HEK293 (cell line): Measurements from ENCODE around the gene SECTM1.
A peak's percentile ranks its signal among the peaks of the same experiment; 100 is the strongest.

Experiments
- CTCF ChIA-PET: fragments of 350-600 bp; formaldehyde crosslinking; extraction: SDS; loops from one replicate; lab custom pipeline; 2021; ENCODE audit warnings: antibody characterized with exemption; lab: Yijun Ruan, JAX
- POLR2A ChIA-PET: fragments of 300-600 bp; formaldehyde crosslinking; extraction: SDS; loops from one replicate; lab custom pipeline; 2020; ENCODE audit warnings: antibody characterized with exemption, inconsistent platforms; lab: Yijun Ruan, JAX
- H3K27ac ChIP-seq: fragments of 200-500 bp; sonication (Bioruptor generic); 2 replicates; pipeline ENCODE4 v1.5.1; 2014; ENCODE audit warnings: low read depth, low read length, control low read depth, inconsistent platforms; ENCODE audit errors: extremely low read depth
- H3K36me3 ChIP-seq, 2 experiments: fragments of 200-500 bp in 1 of 2; sonication (Bioruptor generic) in 1 of 2; 1 replicate in 1 of 2; 2 replicates in 1 of 2; pipeline ENCODE4 v1.5.1; 2014 to 2017; ENCODE audit warnings: inconsistent platforms in 2 of 2, low read length in 2 of 2; ENCODE audit not compliant: control insufficient read depth in 2 of 2, insufficient read depth in 1 of 2
- H3K4me1 ChIP-seq: fragments of 200-500 bp; sonication (Bioruptor generic); 2 replicates; pipeline ENCODE4 v1.5.1; 2014; ENCODE audit warnings: mild to moderate bottlenecking, low read length, inconsistent platforms; ENCODE audit not compliant: control insufficient read depth, insufficient read depth
- H3K4me3 ChIP-seq: 2 replicates; pipeline ENCODE4 v1.5.1; 2011; ENCODE audit warnings: low read depth, mild to moderate bottlenecking, control low read depth, low read length, moderate library complexity
- H3K9me3 ChIP-seq: fragments of 200-500 bp; sonication (Bioruptor generic); 2 replicates; pipeline ENCODE4 v1.5.1; 2014; ENCODE audit warnings: low read depth, low read length, inconsistent platforms; ENCODE audit not compliant: control insufficient read depth, insufficient read depth
- EGR2 ChIP-seq: fragments of 450-650 bp; formaldehyde crosslinking; IDR thresholded peaks from 2 replicates; pipeline ENCODE4 v1.5.1; 2016; ENCODE audit warnings: low read depth, missing biosample characterization, missing genetic modification characterization
- FEZF1 ChIP-seq: fragments of 450-650 bp; formaldehyde crosslinking; IDR thresholded peaks from 2 replicates; pipeline ENCODE4 v1.5.1; 2016; ENCODE audit warnings: missing biosample characterization, missing genetic modification characterization
- KLF1 ChIP-seq: fragments of 450-650 bp; formaldehyde crosslinking; IDR thresholded peaks from 2 replicates; pipeline ENCODE4 v1.5.1; 2016; ENCODE audit warnings: missing biosample characterization, missing genetic modification characterization
- KLF9 ChIP-seq: fragments of 450-650 bp; formaldehyde crosslinking; IDR thresholded peaks from 2 replicates; pipeline ENCODE4 v1.5.1; 2016; ENCODE audit warnings: missing biosample characterization, missing genetic modification characterization, low read depth
- OSR2 ChIP-seq: fragments of 450-650 bp; formaldehyde crosslinking; IDR thresholded peaks from 2 replicates; pipeline ENCODE4 v1.5.1; 2016; ENCODE audit warnings: missing biosample characterization, missing genetic modification characterization
- SCRT1 ChIP-seq: fragments of 450-650 bp; formaldehyde crosslinking; IDR thresholded peaks from 2 replicates; pipeline ENCODE4 v1.5.1; 2016; ENCODE audit warnings: missing biosample characterization, missing genetic modification characterization, borderline replicate concordance
- SP7 ChIP-seq: fragments of 450-650 bp; formaldehyde crosslinking; IDR thresholded peaks from 2 replicates; pipeline ENCODE4 v1.5.1; 2016; ENCODE audit warnings: missing biosample characterization, missing genetic modification characterization
- TRIM28 ChIP-seq: IDR thresholded peaks from 2 replicates; pipeline ENCODE4 v1.6.1; 2011; ENCODE audit warnings: low read length, control low read depth, borderline replicate concordance
- YY2 ChIP-seq: fragments of 450-650 bp; formaldehyde crosslinking; IDR thresholded peaks from 2 replicates; pipeline ENCODE4 v1.5.1; 2016; ENCODE audit warnings: missing biosample characterization, missing genetic modification characterization
- ZBTB7A ChIP-seq: fragments of 450-650 bp; formaldehyde crosslinking; IDR thresholded peaks from 2 replicates; pipeline ENCODE4 v1.5.1; 2016; ENCODE audit warnings: low read depth, missing biosample characterization, missing genetic modification characterization
- ZFHX2 ChIP-seq: fragments of 450-650 bp; formaldehyde crosslinking; conservative IDR thresholded peaks from 2 replicates; pipeline ENCODE4 v1.5.1; 2016; ENCODE audit warnings: missing biosample characterization, missing genetic modification characterization
- ZIC2 ChIP-seq: fragments of 450-650 bp; formaldehyde crosslinking; IDR thresholded peaks from 2 replicates; pipeline ENCODE4 v1.5.1; 2016; ENCODE audit warnings: missing biosample characterization, missing genetic modification characterization
- ZNF169 ChIP-seq: fragments of 450-650 bp; formaldehyde crosslinking; IDR thresholded peaks from 2 replicates; pipeline ENCODE4 v1.5.1; 2016; ENCODE audit warnings: missing biosample characterization, missing genetic modification characterization
- ZNF184 ChIP-seq: fragments of 450-650 bp; IDR thresholded peaks from 2 replicates; pipeline ENCODE4 v1.5.1; 2018; ENCODE audit warnings: missing biosample characterization, mild to moderate bottlenecking, missing genetic modification characterization
- ZNF24 ChIP-seq: fragments of 450-650 bp; formaldehyde crosslinking; IDR thresholded peaks from 2 replicates; pipeline ENCODE4 v1.5.1; 2016; ENCODE audit warnings: missing biosample characterization, missing genetic modification characterization
- ZNF48 ChIP-seq: fragments of 450-650 bp; formaldehyde crosslinking; IDR thresholded peaks from 2 replicates; pipeline ENCODE4 v1.5.1; 2016; ENCODE audit warnings: missing biosample characterization, missing genetic modification characterization
- ZNF501 ChIP-seq: fragments of 450-650 bp; formaldehyde crosslinking; IDR thresholded peaks from 2 replicates; pipeline ENCODE4 v1.5.1; 2016; ENCODE audit warnings: missing biosample characterization, missing genetic modification characterization
- ZNF76 ChIP-seq: fragments of 450-650 bp; formaldehyde crosslinking; IDR thresholded peaks from 2 replicates; pipeline ENCODE4; 2016; ENCODE audit warnings: low read depth, missing biosample characterization, missing genetic modification characterization, borderline replicate concordance
- ZNF837 ChIP-seq: fragments of 450-650 bp; formaldehyde crosslinking; IDR thresholded peaks from 2 replicates; pipeline ENCODE4 v1.5.1; 2016; ENCODE audit warnings: missing biosample characterization, missing genetic modification characterization
- TF ChIP-seq, protein P1 (sequence below): fragments of 450-650 bp; formaldehyde crosslinking; IDR thresholded peaks from 2 replicates; pipeline ENCODE4 v1.5.1; 2016; ENCODE audit warnings: missing biosample characterization, missing genetic modification characterization
- TF ChIP-seq, protein P2 (sequence below): fragments of 450-650 bp; formaldehyde crosslinking; IDR thresholded peaks from 2 replicates; pipeline ENCODE4 v1.5.1; 2016; ENCODE audit warnings: missing biosample characterization, missing genetic modification characterization
- TF ChIP-seq, protein P3 (sequence below): fragments of 450-650 bp; formaldehyde crosslinking; IDR thresholded peaks from 2 replicates; pipeline ENCODE4 v1.5.1; 2017; ENCODE audit warnings: missing biosample characterization, mild to moderate bottlenecking, missing genetic modification characterization, moderate library complexity
- TF ChIP-seq, protein P4 (sequence below): fragments of 450-650 bp; formaldehyde crosslinking; IDR thresholded peaks from 2 replicates; pipeline ENCODE4 v1.5.1; 2016; ENCODE audit warnings: missing biosample characterization, missing genetic modification characterization

Gene SECTM1

DNA sequence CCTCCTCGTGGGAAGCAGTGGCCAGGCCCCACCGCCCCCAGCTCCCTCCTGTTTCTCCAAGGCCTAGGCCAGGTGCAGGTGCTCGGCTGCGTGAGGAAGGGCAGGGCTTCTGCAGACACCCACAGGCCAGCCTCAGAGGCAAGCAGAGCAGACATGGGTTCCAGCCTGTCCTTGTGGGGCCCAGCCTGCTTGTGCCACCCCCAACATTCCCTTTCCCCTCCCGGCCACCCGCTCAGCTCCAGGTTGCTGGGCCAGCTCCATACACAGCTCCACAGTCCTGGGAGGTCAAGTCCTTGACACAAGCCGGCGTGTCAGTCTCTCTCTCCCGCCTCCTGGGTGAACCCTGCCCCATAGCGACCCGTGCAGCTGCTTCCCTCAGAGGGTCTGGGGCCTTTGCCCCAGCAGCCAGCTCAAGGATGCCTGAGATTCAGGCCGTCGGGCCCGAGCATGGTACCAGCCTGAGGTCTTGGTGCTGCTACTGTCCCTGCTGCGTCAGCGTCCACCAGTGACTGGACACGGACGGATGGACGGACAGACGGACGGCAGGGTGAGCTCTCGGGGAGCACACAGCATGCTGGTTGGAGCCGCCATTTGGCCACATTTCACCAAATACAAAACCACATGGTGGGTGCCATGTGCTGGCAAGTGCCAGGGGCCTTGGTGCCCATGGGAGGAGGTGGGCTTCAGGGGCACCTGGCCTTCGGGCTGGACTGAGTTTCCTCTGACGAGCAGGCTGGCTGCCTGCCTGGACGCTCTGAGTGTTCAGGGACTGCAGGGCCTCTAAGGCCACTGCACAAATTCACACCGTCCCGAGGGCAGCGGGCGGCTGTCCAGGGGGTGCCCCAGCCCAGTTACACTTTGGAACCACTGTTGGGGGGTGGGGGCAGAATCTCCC is 8.0 kb downstream of the SECTM1 start:
- ChIA-PET CTCF (interaction anchor here (0.6 to 1.2 kb wide), 5 partner anchors 13 to 119 kb away, joined by 3 to 6 read pairs (median 3); no protein-coding TSS in a partner anchor), POLR2A (interaction anchor here (0.8 kb wide), 1 partner anchor 58 kb away, joined by 3 read pairs; no protein-coding TSS in a partner anchor)
- Histone ChIP-seq H3K36me3 (no peaks in the 10 kb centered on the region), H3K27ac (no peak overlapping the region), H3K9me3 (no peaks in the 10 kb centered on the region), H3K4me1 (peaks cover 15% of the 10 kb centered on the region), H3K4me3 (no peak overlapping the region)
- TF ChIP-seq, protein P1, sequence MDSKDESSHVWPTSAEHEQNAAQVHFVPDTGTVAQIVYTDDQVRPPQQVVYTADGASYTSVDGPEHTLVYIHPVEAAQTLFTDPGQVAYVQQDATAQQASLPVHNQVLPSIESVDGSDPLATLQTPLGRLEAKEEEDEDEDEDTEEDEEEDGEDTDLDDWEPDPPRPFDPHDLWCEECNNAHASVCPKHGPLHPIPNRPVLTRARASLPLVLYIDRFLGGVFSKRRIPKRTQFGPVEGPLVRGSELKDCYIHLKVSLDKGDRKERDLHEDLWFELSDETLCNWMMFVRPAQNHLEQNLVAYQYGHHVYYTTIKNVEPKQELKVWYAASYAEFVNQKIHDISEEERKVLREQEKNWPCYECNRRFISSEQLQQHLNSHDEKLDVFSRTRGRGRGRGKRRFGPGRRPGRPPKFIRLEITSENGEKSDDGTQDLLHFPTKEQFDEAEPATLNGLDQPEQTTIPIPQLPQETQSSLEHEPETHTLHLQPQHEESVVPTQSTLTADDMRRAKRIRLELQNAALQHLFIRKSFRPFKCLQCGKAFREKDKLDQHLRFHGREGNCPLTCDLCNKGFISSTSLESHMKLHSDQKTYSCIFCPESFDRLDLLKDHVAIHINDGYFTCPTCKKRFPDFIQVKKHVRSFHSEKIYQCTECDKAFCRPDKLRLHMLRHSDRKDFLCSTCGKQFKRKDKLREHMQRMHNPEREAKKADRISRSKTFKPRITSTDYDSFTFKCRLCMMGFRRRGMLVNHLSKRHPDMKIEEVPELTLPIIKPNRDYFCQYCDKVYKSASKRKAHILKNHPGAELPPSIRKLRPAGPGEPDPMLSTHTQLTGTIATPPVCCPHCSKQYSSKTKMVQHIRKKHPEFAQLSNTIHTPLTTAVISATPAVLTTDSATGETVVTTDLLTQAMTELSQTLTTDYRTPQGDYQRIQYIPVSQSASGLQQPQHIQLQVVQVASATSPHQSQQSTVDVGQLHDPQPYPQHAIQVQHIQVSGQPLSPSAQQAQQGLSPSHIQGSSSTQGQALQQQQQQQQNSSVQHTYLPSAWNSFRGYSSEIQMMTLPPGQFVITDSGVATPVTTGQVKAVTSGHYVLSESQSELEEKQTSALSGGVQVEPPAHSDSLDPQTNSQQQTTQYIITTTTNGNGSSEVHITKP (tag by site-specific recombination), result no peak
- TF ChIP-seq, protein P2, sequence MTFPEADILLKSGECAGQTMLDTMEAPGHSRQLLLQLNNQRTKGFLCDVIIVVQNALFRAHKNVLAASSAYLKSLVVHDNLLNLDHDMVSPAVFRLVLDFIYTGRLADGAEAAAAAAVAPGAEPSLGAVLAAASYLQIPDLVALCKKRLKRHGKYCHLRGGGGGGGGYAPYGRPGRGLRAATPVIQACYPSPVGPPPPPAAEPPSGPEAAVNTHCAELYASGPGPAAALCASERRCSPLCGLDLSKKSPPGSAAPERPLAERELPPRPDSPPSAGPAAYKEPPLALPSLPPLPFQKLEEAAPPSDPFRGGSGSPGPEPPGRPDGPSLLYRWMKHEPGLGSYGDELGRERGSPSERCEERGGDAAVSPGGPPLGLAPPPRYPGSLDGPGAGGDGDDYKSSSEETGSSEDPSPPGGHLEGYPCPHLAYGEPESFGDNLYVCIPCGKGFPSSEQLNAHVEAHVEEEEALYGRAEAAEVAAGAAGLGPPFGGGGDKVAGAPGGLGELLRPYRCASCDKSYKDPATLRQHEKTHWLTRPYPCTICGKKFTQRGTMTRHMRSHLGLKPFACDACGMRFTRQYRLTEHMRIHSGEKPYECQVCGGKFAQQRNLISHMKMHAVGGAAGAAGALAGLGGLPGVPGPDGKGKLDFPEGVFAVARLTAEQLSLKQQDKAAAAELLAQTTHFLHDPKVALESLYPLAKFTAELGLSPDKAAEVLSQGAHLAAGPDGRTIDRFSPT (tag by site-specific recombination), result peak; percentile 56; the same call in 1 of the 2 replicates
- TF ChIP-seq ZFHX2 (peak; percentile 57), ZNF184 (tag by site-specific recombination) (no peak), ZNF24 (tag by site-specific recombination) (no peak), TRIM28 (no peak)

DNA sequence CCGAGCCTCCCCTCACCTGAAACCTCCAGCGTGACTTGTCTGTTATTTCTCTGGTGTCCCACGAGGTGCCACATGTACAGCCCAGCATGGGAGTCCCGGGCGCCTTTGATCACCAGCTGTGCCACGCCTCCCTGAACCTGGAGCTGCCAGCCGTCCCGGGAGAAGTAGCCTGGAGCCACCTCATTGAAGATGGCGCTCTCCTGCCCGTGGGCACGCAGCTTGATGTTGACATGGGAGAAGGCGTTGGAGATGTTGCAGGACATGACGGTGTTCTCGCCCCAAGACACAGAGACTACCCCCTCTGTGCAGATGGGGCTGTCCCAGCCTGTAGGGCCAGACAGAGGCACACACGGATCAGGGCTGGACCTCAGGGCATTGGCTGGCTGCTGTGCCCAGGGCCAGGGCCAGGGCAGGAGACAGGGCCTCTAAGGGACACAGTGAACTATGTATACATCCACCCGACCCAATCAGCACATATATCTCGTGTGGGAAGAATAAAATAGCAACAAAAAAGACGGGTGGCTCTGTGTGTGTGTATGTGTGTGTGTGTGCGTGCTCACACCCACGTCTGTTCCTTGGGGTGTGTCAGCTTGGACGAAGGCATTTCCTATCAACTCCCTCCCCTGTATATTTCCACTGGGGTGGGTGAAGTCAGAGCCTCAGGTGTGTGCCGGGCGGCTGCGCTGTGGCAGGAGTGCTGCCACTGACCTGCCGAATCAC is 8.8 kb downstream of the SECTM1 start:
- Histone ChIP-seq H3K27ac (no peak overlapping the region), H3K36me3 (no peaks in the 10 kb centered on the region), H3K4me1 (peaks cover 7% of the 10 kb centered on the region), H3K9me3 (no peaks in the 10 kb centered on the region), H3K4me3 (no peak overlapping the region)
- POLR2A ChIA-PET, result no interaction called here
- CTCF ChIA-PET, result interaction anchor here (0.6 to 1.1 kb wide), 4 partner anchors 22 to 438 kb away, joined by 3 to 6 read pairs (median 4); no protein-coding TSS in a partner anchor
- TF ChIP-seq ZNF169 (tag by site-specific recombination) (no peak), ZNF501 (no peak), EGR2 (tag by site-specific recombination) (peak; percentile 88), ZBTB7A (0 out of 2 replicates have a peak, but pooled peaks have one; percentile 53), KLF9 (tag by site-specific recombination) (peak; percentile 73), ZNF837 (tag by site-specific recombination) (no peak), ZNF24 (tag by site-specific recombination) (no peak), OSR2 (tag by site-specific recombination) (no peak), ZNF48 (no peak), ZIC2 (tag by site-specific recombination) (peak; percentile 48), ZFHX2 (peak; percentile 95), SP7 (no peak), YY2 (tag by site-specific recombination) (no peak), FEZF1 (tag by site-specific recombination) (no peak), ZNF76 (no peak), SCRT1 (tag by site-specific recombination) (no peak), KLF1 (tag by site-specific recombination) (0 out of 2 replicates have a peak, but pooled peaks have one; percentile 58)
- TF ChIP-seq, protein P3, sequence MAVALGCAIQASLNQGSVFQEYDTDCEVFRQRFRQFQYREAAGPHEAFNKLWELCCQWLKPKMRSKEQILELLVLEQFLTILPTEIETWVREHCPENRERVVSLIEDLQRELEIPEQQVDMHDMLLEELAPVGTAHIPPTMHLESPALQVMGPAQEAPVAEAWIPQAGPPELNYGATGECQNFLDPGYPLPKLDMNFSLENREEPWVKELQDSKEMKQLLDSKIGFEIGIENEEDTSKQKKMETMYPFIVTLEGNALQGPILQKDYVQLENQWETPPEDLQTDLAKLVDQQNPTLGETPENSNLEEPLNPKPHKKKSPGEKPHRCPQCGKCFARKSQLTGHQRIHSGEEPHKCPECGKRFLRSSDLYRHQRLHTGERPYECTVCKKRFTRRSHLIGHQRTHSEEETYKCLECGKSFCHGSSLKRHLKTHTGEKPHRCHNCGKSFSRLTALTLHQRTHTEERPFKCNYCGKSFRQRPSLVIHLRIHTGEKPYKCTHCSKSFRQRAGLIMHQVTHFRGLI (tag by site-specific recombination), result no peak
- TF ChIP-seq, protein P4, sequence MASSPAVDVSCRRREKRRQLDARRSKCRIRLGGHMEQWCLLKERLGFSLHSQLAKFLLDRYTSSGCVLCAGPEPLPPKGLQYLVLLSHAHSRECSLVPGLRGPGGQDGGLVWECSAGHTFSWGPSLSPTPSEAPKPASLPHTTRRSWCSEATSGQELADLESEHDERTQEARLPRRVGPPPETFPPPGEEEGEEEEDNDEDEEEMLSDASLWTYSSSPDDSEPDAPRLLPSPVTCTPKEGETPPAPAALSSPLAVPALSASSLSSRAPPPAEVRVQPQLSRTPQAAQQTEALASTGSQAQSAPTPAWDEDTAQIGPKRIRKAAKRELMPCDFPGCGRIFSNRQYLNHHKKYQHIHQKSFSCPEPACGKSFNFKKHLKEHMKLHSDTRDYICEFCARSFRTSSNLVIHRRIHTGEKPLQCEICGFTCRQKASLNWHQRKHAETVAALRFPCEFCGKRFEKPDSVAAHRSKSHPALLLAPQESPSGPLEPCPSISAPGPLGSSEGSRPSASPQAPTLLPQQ (tag by site-specific recombination), result no peak
